NCI-H2171 treated with DMSO at 0.1 percent for 48 hours (cell line): ENCODE data around the gene CLEC16A.
A peak's percentile ranks its signal among the peaks of the same experiment; 100 is the strongest.

Experiments
- DNase-seq: peaks from one replicate; lab custom pipeline; 2025; lab: John Stamatoyannopoulos, UW

The CLEC16A gene

GRCh38 chr16:11160676-11161115 is 216.3 kb downstream of the CLEC16A start:
- DNase-seq, result no peak

DNA sequence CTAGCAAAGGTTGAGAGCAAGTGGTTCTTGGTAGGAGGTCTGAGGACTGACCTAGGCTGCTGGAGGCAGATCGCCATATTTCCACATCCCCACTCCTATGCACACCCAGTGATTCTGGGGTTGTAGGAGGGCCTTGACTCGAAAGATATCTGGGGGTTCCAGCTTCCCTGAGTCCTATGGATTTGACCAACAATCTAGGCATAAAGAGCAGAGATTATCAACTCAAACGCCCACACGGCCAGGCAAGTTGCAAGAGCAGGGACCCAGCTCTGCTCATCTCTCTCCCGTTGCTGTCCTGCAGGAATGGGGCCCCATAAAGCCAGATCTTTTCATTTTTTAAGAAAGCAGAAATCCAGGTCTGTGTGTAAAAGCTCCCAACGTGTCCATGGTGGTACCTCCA is 217.1 kb downstream of the CLEC16A start:
- DNase-seq, result no peak

- DNase-seq, result no peak
Measured at GRCh38 chr16:11161974-11162373, 217.6 kb downstream of the CLEC16A start.

DNA sequence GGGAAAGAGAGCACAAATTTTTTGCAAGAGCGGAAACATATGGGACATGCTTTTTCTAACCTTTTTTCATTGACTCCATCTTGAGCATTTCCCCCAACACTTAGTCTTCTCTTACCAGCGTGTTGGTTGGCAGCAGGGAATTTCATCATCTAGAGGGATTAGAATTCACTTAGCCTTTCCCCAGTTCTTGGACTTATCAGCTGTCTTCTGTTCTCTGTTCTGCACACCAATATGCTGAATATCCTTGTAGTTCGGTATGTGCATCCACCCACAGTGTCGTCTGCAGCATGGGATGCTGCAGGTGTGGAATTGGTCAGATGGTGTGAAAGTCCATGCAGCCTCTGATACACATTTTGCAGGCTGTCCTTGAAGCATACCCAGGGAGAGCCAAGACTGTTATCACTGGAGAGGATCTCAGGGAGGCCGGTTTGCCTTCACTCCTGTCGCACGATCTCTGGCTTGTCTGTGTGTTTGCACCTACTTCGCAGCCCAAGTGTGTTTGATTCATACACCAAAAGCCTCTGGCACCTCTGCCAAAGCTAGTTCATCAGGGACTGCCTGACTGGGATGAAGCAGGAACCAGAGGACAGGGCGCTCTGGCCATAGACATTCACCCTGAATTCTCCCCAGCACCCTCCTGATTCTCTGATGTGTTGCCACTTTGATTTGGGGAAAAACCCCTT is 218.4 kb downstream of the CLEC16A start:
- DNase-seq, result peak; percentile 26

- DNase-seq, result no peak
Measured at GRCh38 chr16:11163761-11164261, 219.4 kb downstream of the CLEC16A start.

DNA sequence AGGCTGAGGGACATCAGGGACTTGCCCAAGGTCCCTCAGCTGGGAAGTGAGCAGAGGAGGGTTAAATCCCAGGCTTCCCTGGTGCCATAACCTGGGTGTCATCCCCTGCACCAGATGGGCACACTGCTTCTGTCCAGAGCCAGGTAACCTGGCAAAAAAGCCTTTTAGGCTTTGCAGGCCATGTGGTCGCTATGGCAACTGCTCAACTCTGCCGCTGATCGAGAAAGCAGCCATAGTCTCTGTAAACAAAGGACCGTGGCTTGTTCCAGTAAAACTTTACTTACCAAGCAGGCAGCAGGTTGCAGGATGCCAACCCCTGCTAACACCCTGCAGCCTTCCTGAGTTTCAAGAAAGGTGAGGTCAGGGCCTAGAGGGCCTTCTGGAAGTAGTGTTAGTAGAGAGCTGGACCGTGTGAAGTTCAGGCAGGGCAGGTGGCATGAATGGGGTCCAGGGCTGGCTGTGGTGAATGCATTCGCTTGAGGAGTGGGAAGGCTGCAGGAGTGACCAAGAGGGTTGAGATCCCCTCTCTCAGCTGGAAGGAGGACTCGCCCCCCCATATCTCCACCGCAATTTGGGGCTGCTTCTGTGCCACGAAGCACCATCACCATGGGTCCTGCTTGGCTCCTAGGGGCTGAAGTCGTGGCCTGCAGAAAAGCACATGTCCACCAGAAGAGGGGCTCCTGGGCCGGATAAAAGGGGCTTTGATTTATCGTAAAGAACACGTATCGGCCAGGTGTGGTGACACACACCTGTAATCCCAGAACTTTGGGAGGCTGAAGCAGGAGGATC is 220.3 kb downstream of the CLEC16A start:
- DNase-seq, result no peak

- DNase-seq, result no peak
Measured at GRCh38 chr16:11165349-11165748, 221.0 kb downstream of the CLEC16A start.

- DNase-seq, result no peak
Measured at GRCh38 chr16:11165894-11166665, 221.7 kb downstream of the CLEC16A start.

- peak; percentile 48 for DNase-seq
Measured at GRCh38 chr16:11167581-11167980, 223.2 kb downstream of the CLEC16A start.

DNA sequence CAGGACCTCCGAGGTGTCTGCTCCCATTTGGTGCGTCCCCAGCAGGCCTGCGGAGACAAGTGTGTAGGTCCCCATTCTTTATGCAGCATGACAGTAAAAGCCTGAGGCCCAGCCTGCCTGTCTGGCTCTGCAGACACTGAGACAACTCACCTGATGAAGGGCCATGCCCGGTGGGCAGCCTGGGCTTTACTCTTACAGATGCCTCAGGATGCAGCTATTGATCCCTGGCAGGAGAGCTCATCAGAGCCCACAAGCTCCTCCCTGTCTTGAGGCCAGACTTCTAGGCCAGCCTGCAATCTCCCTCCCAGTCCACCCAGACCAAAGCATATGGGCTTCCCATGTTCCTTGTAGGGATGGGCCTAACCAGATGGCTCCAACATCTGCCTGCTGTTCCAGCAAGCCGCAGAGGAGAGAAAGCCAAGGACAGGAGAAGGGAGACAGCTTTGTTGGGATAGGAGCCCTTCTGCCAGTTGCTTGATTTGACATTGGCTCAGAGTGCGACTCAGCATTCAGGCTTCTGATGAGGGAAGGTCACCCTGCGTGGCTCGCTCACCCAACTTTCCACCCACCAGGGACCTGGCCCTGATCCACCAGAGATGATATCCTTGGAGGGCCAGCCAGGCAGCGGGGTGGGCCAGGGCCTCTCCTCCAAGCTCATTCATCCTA is 224.2 kb downstream of the CLEC16A start:
- peak; percentile 97 for DNase-seq

DNA sequence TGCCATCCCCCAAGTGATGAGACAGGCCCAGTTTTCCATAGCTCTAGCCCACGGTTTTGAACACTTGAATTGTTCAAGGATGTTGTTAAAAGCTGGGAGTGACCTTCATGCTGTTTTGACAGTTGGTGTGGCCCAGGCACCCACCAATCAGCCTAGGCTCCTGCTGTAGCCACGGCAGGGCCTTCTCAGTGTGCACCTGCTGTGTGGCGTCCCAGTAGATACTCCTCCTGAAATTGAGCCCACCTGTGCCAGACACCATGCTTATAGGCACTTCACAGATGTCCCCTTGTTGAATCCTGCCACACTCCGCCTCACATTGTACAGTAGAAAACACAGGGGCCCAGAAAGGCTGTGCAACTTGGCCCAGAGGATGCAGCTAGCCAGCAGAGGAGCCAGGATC is 225.3 kb downstream of the CLEC16A start:
- peak; percentile 81 for DNase-seq

- DNase-seq, result no peak
Measured at GRCh38 chr16:11170201-11170600, 225.8 kb downstream of the CLEC16A start.

- no peak for DNase-seq
Measured at GRCh38 chr16:11170696-11171447, 226.5 kb downstream of the CLEC16A start.

DNA sequence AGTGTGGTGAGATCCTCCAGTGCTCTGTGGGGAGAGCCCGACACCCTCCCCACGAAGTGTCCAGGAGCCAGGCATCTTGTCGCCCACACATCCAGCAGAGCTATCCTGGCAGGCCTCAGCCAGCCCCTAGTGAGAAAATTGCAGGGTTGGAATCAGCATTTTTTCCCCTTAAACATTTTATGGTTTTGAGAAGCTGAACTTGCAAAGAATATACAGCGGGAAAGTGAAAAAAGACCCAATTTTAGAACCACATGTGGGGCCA is 227.0 kb downstream of the CLEC16A start:
- no peak for DNase-seq

DNA sequence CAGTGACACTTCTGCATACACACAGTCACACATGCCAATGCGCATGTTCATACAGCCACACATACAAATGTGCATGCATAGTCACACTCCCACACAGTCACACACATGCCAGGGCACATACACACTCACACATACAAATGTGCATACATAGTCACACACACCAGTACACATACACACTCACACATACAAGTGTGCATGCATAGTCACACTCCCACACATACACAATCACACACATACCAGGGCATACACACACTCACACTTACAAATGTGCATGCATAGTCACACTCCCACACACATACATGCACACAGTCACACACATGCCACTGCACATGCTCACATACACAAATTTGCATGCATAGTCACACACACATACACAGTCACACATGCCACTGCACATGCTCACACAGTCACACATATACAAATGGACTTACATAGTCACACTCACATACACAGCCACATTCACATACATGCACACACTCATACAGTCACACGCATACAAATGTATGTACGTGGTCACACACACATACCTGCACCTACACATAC is 227.5 kb downstream of the CLEC16A start:
- DNase-seq, result no peak

GRCh38 chr16:11173426-11173825 is 229.1 kb downstream of the CLEC16A start:
- DNase-seq, result no peak

DNA sequence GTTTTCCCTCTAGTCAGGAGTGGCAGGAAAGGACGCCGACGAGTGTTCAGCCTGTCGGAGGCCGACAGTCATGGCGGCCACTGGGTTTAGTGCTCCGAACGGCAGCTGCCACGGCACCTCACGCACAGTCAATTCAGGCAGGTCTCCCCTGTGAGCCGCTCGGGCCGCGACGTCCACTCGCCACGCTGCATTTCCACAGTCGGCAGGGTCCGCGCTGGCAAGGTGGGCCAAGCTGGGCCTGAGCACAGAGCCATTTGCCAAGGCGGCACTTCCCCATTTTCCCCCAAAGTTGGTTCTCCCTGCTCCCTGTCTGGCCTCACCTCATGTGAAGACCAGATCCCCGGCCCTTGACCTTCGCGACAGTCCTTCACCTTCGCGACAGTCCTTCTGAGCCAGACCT is 229.8 kb downstream of the CLEC16A start:
- no peak for DNase-seq

DNA sequence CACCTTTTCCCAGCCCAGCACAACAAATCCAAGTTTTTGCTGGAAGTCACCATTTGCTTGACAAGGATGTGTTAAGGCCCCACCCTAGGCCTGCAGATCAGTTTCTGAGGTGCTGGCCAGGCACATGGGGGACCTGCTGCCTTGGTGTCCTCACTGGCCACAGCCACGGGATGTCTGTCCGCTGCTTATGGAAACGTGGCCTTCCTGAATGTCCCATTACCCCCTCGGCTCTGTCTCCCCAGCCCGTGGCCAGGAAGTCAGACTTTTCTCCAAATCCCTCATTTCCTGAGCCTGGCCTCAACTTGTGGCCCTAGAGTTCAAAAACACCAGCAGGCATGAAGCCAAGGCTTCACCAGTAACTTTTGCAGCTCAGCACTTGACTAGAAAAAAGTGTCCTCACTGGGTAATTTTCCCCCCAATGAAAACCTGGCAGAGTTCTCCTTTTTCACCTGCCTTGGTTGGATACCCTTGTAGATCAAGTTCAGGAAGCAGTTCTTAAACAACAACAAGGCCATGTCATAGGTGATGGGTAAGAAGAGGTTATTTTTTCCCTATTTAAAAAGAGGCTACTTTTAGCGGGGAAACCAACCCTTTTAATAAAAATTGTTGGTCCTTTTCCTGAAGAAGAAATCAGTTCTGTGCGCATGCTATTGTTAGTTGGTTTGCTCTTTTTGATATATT is 230.9 kb downstream of the CLEC16A start:
- no peak for DNase-seq

DNA sequence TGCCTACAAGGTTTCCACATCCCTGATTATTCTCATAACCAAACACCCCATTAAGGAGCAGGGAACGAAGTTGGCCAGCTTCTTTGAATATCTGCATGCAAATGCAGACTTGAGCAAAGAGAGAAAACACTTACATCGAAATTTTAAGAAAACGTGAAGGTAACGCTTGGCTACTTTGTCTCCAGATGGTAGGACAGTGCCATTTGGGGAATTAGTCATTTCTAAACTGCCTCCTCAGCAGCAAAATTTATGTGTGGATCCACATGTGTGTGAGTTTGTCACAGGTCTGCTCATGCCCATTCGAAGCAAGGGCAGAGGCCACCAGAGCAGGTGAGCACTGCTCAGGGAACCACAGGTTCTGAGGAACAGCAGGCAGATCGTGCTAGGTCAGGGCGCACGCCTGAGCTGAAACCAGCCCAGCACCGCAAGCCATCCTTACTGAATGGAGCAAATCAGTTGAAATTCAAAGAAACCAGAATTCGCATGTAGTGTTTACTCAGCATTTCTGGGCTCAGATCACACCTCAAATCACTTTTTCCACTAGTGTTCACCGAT is 231.5 kb downstream of the CLEC16A start:
- no peak for DNase-seq

GRCh38 chr16:11177578-11178160 is 233.3 kb downstream of the CLEC16A start:
- DNase-seq, result no peak
